Measurements from ENCODE around the gene CORO6. TPM values are rescaled to one million over a fixed set of nuclear protein-coding genes. Genes with fewer than 3 reads are reported as not detected.

The CORO6 gene
- total RNA-seq, 1 donor: 5.6 TPM

DNA sequence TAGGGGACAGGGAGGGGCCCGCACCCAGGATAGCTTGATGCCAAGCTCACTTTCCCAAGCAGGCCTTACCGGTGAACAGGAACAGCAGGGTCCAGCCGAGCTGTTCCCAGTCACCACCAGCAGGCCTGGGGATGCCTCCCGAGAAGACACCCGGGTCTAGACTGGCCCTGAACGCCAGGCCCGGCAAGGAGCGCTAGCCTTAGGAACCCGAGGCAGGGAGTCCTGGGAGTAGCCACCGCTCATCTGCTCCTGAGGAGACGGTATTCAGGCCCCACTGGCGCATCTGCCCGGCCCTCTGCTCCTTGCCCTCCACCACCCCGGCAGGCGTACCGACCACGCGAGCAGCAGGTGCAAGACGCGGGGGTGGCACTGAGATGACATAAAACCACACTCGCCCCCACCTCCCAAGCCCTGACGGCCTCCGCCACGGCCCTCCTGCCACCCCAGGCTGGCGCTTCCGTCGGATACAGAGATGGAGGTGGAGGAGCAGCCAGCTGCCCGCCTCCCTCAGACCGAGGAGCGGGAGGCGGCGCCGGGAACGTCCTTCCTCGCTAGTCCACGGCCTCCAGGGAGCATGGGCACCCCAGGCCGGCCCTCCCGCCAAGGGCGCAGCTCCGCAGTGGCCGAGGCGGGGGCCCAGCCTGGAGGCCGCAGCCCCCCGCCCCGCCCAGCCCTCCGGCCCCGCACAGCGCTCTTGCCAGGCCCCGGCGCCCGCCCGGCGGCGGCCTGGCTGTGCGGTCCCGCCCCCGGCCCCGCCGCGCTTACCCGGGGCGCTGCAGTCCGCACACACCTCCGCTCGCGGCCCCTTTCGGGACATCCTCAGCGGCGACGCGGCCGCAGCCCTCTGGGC, 33.9 kb downstream of the CORO6 start:
- DNase-seq (ENCODE audit: low read depth): no peak
- TF ChIP-seq CTCF (IDR thresholded peaks at IDR 0.05; ENCODE audit: insufficient read depth, low read depth, low read length): no peak
- peak overlapping the region; percentile 83 for H3K4me3 ChIP-seq (ENCODE audit: low read depth, low read length)

DNA sequence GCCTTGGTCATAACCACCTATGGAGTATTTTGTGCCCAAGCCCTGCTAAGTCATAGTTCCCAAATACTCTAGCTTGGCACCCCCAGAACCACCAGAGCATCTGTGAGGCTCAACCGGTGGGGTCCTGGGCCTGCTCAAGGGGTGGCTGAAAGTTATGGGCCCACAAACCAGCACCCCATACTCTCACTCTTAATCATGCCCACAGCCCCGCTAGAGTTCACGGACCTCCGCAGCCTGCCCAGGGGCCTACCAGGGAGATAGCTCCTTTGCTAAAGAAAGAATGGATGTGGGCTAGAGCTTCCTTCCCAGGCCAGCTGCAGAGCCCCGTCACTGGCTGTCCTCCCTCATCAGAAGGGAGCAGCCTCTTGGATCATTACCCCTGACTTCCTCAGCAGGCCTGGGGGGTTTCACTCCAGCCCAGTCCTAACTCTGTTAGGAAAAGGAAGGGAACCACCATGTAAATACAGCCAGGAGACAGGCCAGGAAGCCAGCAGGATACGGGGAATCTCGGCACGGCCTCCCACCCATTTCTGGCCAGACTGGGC, 34.6 kb downstream of the CORO6 start:
- TF ChIP-seq CTCF (IDR thresholded peaks at IDR 0.05; ENCODE audit: insufficient read depth, low read depth, low read length): no peak
- peak overlapping the region; percentile 83 for H3K4me3 ChIP-seq (ENCODE audit: low read depth, low read length)
- no peak for DNase-seq (ENCODE audit: low read depth)

- H3K4me3 ChIP-seq (ENCODE audit: low read depth, low read length): peak overlapping the region; percentile 83
- TF ChIP-seq CTCF (IDR thresholded peaks at IDR 0.05; ENCODE audit: insufficient read depth, low read depth, low read length): no peak
- no peak for DNase-seq (ENCODE audit: low read depth)
Observed at GRCh38 chr17:29587591-29587990, 35.1 kb downstream of the CORO6 start.

- no peak overlapping the region for H3K4me3 ChIP-seq (ENCODE audit: low read depth, low read length)
- TF ChIP-seq CTCF (IDR thresholded peaks at IDR 0.05; ENCODE audit: insufficient read depth, low read depth, low read length): no peak
- DNase-seq (ENCODE audit: low read depth): no peak
Observed at GRCh38 chr17:29586676-29587469, 35.8 kb downstream of the CORO6 start.

GRCh38 chr17:29585080-29585751, 37.5 kb downstream of the CORO6 start:
- no peak overlapping the region for H3K4me3 ChIP-seq (ENCODE audit: low read depth, low read length)
- peak; percentile 28 for TF ChIP-seq CTCF (IDR thresholded peaks at IDR 0.05; ENCODE audit: insufficient read depth, low read depth, low read length)
- DNase-seq (ENCODE audit: low read depth): no peak

- no peak for DNase-seq (ENCODE audit: low read depth)
- TF ChIP-seq CTCF (IDR thresholded peaks at IDR 0.05; ENCODE audit: insufficient read depth, low read depth, low read length): no peak
Observed at GRCh38 chr17:29584452-29585079, 38.1 kb downstream of the CORO6 start.

More at GRCh38 chr17:29584452-29585079, 38.1 kb downstream of the CORO6 start:
- no peak overlapping the region for H3K4me3 ChIP-seq (ENCODE audit: low read depth, low read length)

Data from fibroblast of villous mesenchyme (primary cell).